Neutrophil (primary cell): ENCODE data around the gene PTMS.
"Not testable (repeated sequence)": the region's sequence is repeated elsewhere in the genome, so short reads cannot be mapped to it uniquely, and the experiment has no call there.

ENCODE experiments used
- H3K27ac ChIP-seq: fragments of 200-600 bp; sonication (generic); 2 replicates; pipeline ENCODE4 v1.5.1; 2016; ENCODE audit warnings: mild to moderate bottlenecking, moderate library complexity
- H3K27me3 ChIP-seq: fragments of 200-600 bp; sonication (generic); 2 replicates; pipeline ENCODE4 v1.6.0; 2016; ENCODE audit warnings: mild to moderate bottlenecking
- H3K36me3 ChIP-seq: fragments of 200-600 bp; sonication (generic); 2 replicates; pipeline ENCODE4 v1.5.1; 2017
- H3K4me1 ChIP-seq, 2 experiments: fragments of 200-600 bp in 1 of 2; sonication (generic) in 1 of 2; 1 replicate in 1 of 2; 2 replicates in 1 of 2; pipeline versions ENCODE4 v1.5.1 to v1.6.1; 2013 to 2016; ENCODE audit warnings: low read depth in 1 of 2, low read length in 1 of 2, mild to moderate bottlenecking in 1 of 2, moderate library complexity in 1 of 2; ENCODE audit not compliant: control insufficient read depth in 1 of 2, insufficient read depth in 1 of 2
- H3K4me3 ChIP-seq, 2 experiments: fragments of 200-600 bp in 1 of 2; sonication (generic) in 1 of 2; 1 replicate in 1 of 2; 2 replicates in 1 of 2; pipeline ENCODE4 v1.5.1; 2013 to 2016; ENCODE audit warnings: low read depth in 1 of 2, low read length in 1 of 2, mild to moderate bottlenecking in 1 of 2, moderate library complexity in 1 of 2
- H3K9me3 ChIP-seq: fragments of 200-600 bp; sonication (generic); 2 replicates; pipeline ENCODE4 v1.5.1; 2016
- CTCF ChIP-seq: fragments of 200-600 bp; sonication (generic); IDR thresholded peaks from 2 replicates; pipeline ENCODE4 v1.5.1; 2016; ENCODE audit warnings: antibody characterized with exemption

PTMS gene

GRCh38 chr12:6736754-6737153, 29.4 kb upstream of the PTMS start:
- Histone ChIP-seq H3K4me3 (no peak overlapping the region), H3K4me1 (peaks cover 19 to 25% of the 10 kb centered on the region in 2 experiments), H3K27ac (no peak overlapping the region), H3K27me3 (no peaks in the 10 kb centered on the region), H3K36me3 (peaks cover 25% of the 10 kb centered on the region), H3K9me3 (no peaks in the 10 kb centered on the region)
- no peak for TF ChIP-seq CTCF

DNA sequence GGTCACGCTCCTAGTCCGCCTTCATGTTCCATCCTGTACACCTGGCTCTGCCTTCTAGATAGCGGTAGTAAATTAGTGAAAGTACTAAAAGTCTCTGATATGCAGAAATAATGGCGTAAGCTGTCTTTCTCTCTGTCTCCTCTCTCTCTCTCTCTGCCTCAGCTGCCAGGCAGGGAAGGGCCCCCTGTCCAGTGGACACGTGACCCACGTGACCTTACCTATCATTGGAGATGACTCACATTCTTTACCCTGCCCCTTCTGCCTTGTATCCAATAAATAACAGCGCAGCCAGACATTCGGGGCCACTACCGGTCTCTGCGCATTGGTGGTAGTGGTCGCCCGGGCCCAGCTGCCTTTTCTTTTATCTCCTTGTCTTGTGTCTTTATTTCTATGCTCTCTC, 24.1 kb upstream of the PTMS start:
- H3K9me3 ChIP-seq, H3K4me3 ChIP-seq, H3K36me3 ChIP-seq, H3K27ac ChIP-seq, H3K27me3 ChIP-seq: not testable (repeated sequence)
- peaks cover 46 to 48% of the 10 kb centered on the region in 2 experiments for H3K4me1 ChIP-seq

DNA sequence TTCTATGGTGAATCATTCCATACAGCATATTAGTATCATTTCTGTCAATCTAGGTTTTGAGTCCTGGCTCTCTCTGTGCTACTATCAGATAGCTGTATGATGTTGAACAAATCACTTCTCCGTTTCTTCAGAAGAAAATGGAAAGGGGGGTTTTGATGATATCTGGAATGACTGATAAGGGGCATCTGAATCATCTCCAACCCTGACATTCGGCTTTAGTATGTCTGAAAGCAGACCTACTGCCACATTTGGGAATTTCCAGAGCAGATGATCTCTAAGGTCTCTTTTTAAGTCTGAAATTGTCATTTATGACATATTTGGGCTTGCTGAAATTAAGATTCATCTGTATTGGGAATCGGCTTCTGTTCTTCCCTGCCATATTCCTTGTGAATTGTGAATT, 23.3 kb upstream of the PTMS start:
- Histone ChIP-seq H3K9me3 (no peaks in the 10 kb centered on the region), H3K4me1 (peaks cover 48 to 49% of the 10 kb centered on the region in 2 experiments), H3K4me3 (no peak overlapping the region), H3K27ac (no peak overlapping the region), H3K27me3 (no peaks in the 10 kb centered on the region), H3K36me3 (peaks cover 13% of the 10 kb centered on the region)
- no peak for TF ChIP-seq CTCF

- not testable (repeated sequence) for H3K9me3 ChIP-seq, H3K4me3 ChIP-seq, H3K27me3 ChIP-seq, H3K27ac ChIP-seq
- Histone ChIP-seq H3K4me1 (peaks cover 47 to 49% of the 10 kb centered on the region in 2 experiments), H3K36me3 (peaks cover 18% of the 10 kb centered on the region)
These were observed 22.9 kb upstream of the PTMS start for GRCh38 chr12:6743300-6743699.

GRCh38 chr12:6745741-6746525, 20.2 kb upstream of the PTMS start:
- H3K4me1 ChIP-seq: peaks cover 48 to 50% of the 10 kb centered on the region in 2 experiments
- peak overlapping the region; percentile 43 to 53 for H3K4me3 ChIP-seq
- H3K27ac ChIP-seq: peak overlapping the region; percentile 100
- peaks cover 44% of the 10 kb centered on the region for H3K36me3 ChIP-seq
- H3K27me3 ChIP-seq: no peaks in the 10 kb centered on the region
- H3K9me3 ChIP-seq: no peaks in the 10 kb centered on the region
- peak; percentile 51 for TF ChIP-seq CTCF

GRCh38 chr12:6747216-6747615, 18.9 kb upstream of the PTMS start:
- peaks cover 56% of the 10 kb centered on the region for H3K36me3 ChIP-seq
- H3K27me3 ChIP-seq: no peaks in the 10 kb centered on the region
- H3K27ac ChIP-seq: peak overlapping the region; percentile 100
- no peaks in the 10 kb centered on the region for H3K9me3 ChIP-seq
- H3K4me1 ChIP-seq: peaks cover 59 to 63% of the 10 kb centered on the region in 2 experiments
- TF ChIP-seq CTCF: no peak
- peak overlapping the region in 1 of 2 experiments; percentile 53 for H3K4me3 ChIP-seq
